GM23338 (cell line): ENCODE measurements around the gene SPACA4. TPM values are rescaled to one million over a fixed set of nuclear protein-coding genes. Genes with fewer than 3 reads are reported as not detected.

Experiments
- ATAC-seq: fragments of 200-7000 bp; cut with Tn5 transposase; 3 replicates; pipeline ENCODE4 v1.9.1; 2020
- DNase-seq: peaks from one replicate; pipeline ENCODE4 v3.0.0-alpha.2; 2015; ENCODE audit warnings: low spot score
- H2AFZ ChIP-seq: fragments of 200-600 bp; sonication (generic); 2 replicates; pipeline ENCODE4 v1.8.0; 2016; ENCODE audit warnings: antibody characterized with exemption, mild to moderate bottlenecking, moderate library complexity
- H3F3A ChIP-seq: fragments of 200-600 bp; sonication (generic); replicated peaks from 2 replicates; pipeline ENCODE4 v1.8.0; 2017; ENCODE audit warnings: antibody characterized with exemption, mixed run types, low read depth
- H3K27ac ChIP-seq: fragments of 200-600 bp; sonication (generic); 2 replicates; pipeline ENCODE4 v1.6.1; 2016; ENCODE audit warnings: low read depth
- H3K27me3 ChIP-seq: fragments of 200-600 bp; sonication (generic); 2 replicates; pipeline ENCODE4 v1.8.0; 2016; ENCODE audit warnings: mild to moderate bottlenecking, mixed run types, moderate library complexity; ENCODE audit not compliant: insufficient read depth
- H3K36me3 ChIP-seq: fragments of 200-600 bp; sonication (generic); 2 replicates; pipeline ENCODE4 v1.8.0; 2016; ENCODE audit warnings: mild to moderate bottlenecking; ENCODE audit not compliant: insufficient read depth
- H3K4me1 ChIP-seq: fragments of 200-600 bp; sonication (generic); 2 replicates; pipeline ENCODE4 v1.8.0; 2016; ENCODE audit warnings: mild to moderate bottlenecking, moderate library complexity; ENCODE audit not compliant: insufficient read depth
- H3K4me2 ChIP-seq: fragments of 200-600 bp; sonication (generic); 2 replicates; pipeline ENCODE4 v1.7.1; 2017; ENCODE audit warnings: mixed run types
- H3K4me3 ChIP-seq: fragments of 200-600 bp; sonication (generic); 2 replicates; pipeline ENCODE4 v1.6.1; 2016; ENCODE audit warnings: mixed run types
- H3K79me2 ChIP-seq: fragments of 200-600 bp; sonication (generic); replicated peaks from 2 replicates; pipeline ENCODE4 v1.8.0; 2017; ENCODE audit warnings: mild to moderate bottlenecking; ENCODE audit not compliant: insufficient read depth
- H3K9me2 ChIP-seq: fragments of 200-600 bp; sonication (generic); 2 replicates; pipeline ENCODE4 v1.8.0; 2017; ENCODE audit not compliant: insufficient read depth
- H4K20me1 ChIP-seq: fragments of 200-600 bp; sonication (generic); replicated peaks from 2 replicates; pipeline ENCODE4 v1.8.0; 2017; ENCODE audit warnings: mild to moderate bottlenecking; ENCODE audit not compliant: insufficient read depth
- H3K27ac Mint-ChIP-seq: 2 replicates; pipeline ENCODE4 v1.8.0; 2020; ENCODE audit warnings: inconsistent platforms, mild to moderate bottlenecking, moderate library complexity, mixed read lengths
- H3K27me3 Mint-ChIP-seq: 3 replicates; pipeline ENCODE4 v1.8.0; 2022; ENCODE audit warnings: low read depth, mild to moderate bottlenecking, moderate library complexity, mixed read lengths, inconsistent platforms; ENCODE audit not compliant: insufficient read depth, poor library complexity
- H3K36me3 Mint-ChIP-seq: 3 replicates; pipeline ENCODE4 v1.8.0; 2021; ENCODE audit warnings: low read depth, mild to moderate bottlenecking, inconsistent platforms, moderate library complexity, mixed read lengths
- H3K4me1 Mint-ChIP-seq: 3 replicates; pipeline ENCODE4 v1.8.0; 2020; ENCODE audit warnings: mild to moderate bottlenecking, inconsistent platforms, mixed read lengths
- H3K4me3 Mint-ChIP-seq: 3 replicates; pipeline ENCODE4 v1.8.0; 2021; ENCODE audit warnings: moderate library complexity, mild to moderate bottlenecking, inconsistent platforms, mixed read lengths
- H3K9me3 Mint-ChIP-seq: 3 replicates; pipeline ENCODE4 v1.8.0; 2020; ENCODE audit warnings: moderate library complexity, mild to moderate bottlenecking, inconsistent platforms, mixed read lengths
- ETS1 ChIP-seq: IDR thresholded peaks from 2 replicates; pipeline ENCODE4 v1.6.1; 2016; ENCODE audit warnings: antibody characterized with exemption
- JUNB ChIP-seq: IDR thresholded peaks from one replicate; pipeline ENCODE4 v1.6.1; 2016; ENCODE audit warnings: antibody characterized with exemption; ENCODE audit not compliant: unreplicated experiment
- POLR2AphosphoS5 ChIP-seq: IDR thresholded peaks from 2 replicates; pipeline ENCODE4 v1.6.1; 2016; ENCODE audit warnings: antibody characterized with exemption, low read depth
- STAT1 ChIP-seq: IDR thresholded peaks from one replicate; pipeline ENCODE4 v1.6.1; 2016; ENCODE audit warnings: antibody characterized with exemption; ENCODE audit not compliant: unreplicated experiment
- ZNF114 ChIP-seq: fragments of 250-450 bp; sonication (Bioruptor Pico); IDR thresholded peaks from 2 replicates; pipeline ENCODE4 v1.5.0; 2020; ENCODE audit warnings: mild to moderate bottlenecking, moderate library complexity
- ZNF462 ChIP-seq: fragments of 250-450 bp; sonication (Bioruptor Pico); IDR thresholded peaks from 2 replicates; pipeline ENCODE4 v1.5.0; 2020; ENCODE audit warnings: mild to moderate bottlenecking, moderate library complexity
- polyA plus RNA-seq: library from polyadenylated mRNA; unstranded; fragments of >200 nt; fragmentation: Nextera tagmentation; extraction: Ambion mirVana; gene quantifications from 2 replicates; pipeline ENCODE4 v1.2.1, GENCODE V29; 2016
- total RNA-seq: library from RNA; depleted of rRNA; stranded (reverse); fragments of >200 nt; shearing (Covaris generic); gene quantifications from 2 replicates; pipeline ENCODE4 v1.2.3, GENCODE V29; 2014
- TF ChIP-seq, protein P1 (sequence below), 2 experiments: fragments of 200-600 bp in 1 of 2; sonication (generic) in 1 of 2; conservative IDR thresholded peaks; 2 replicates each; pipeline versions ENCODE4 v1.5.1 to v1.6.1; 2016 to 2017; ENCODE audit warnings: antibody characterized with exemption in 2 of 2, low read depth in 2 of 2, mild to moderate bottlenecking in 2 of 2, moderate library complexity in 1 of 2
- TF ChIP-seq, protein P2 (sequence below): IDR thresholded peaks from one replicate; pipeline ENCODE4 v1.6.1; 2018; ENCODE audit warnings: antibody characterized with exemption; ENCODE audit not compliant: unreplicated experiment

Gene SPACA4
- total and polyA plus RNA-seq, 2 experiments from 2014 or later, result not detected

GRCh38 chr19:48565090-48565489, 41.5 kb upstream of the SPACA4 start:
- Mint-ChIP-seq H3K4me3 (no peak overlapping the region), H3K36me3 (no peaks in the 10 kb centered on the region), H3K4me1 (peaks cover 7% of the 10 kb centered on the region), H3K9me3 (no peaks in the 10 kb centered on the region), H3K27me3 (peaks cover 12% of the 10 kb centered on the region), H3K27ac (no peak overlapping the region)
- H3K4me1 ChIP-seq, result peaks cover 4% of the 10 kb centered on the region; the same call in 1 of the 2 replicates
- no peak overlapping the region for H3K4me2 ChIP-seq
- H3K79me2 ChIP-seq, result no peaks in the 10 kb centered on the region
- ATAC-seq (no peak), DNase-seq (no peak)
- 0 out of 2 replicates have a peak, but pooled peaks cover 4% of the 10 kb centered on the region for H3F3A ChIP-seq
- H3K9me2 ChIP-seq, result no peaks in the 10 kb centered on the region
- H3K4me3 ChIP-seq, result no peak overlapping the region
- H3K36me3 ChIP-seq, result no peaks in the 10 kb centered on the region
- no peak for TF ChIP-seq JUNB
- no peak for TF ChIP-seq POLR2AphosphoS5
- no peak for TF ChIP-seq ZNF114
- H3K27ac ChIP-seq, result no peak overlapping the region
- no peaks in the 10 kb centered on the region for H3K27me3 ChIP-seq
- H2AFZ ChIP-seq, result no peak overlapping the region
- no peaks in the 10 kb centered on the region for H4K20me1 ChIP-seq

GRCh38 chr19:48568345-48568886, 38.1 kb upstream of the SPACA4 start:
- Histone ChIP-seq H3K4me1 (peaks cover 10% of the 10 kb centered on the region; the same call in 1 of the 2 replicates), H3F3A (0 out of 2 replicates have a peak, but pooled peaks cover 4% of the 10 kb centered on the region), H4K20me1 (no peaks in the 10 kb centered on the region), H2AFZ (peak overlapping the region; percentile 99), H3K27me3 (no peaks in the 10 kb centered on the region), H3K9me2 (no peaks in the 10 kb centered on the region), H3K79me2 (no peaks in the 10 kb centered on the region), H3K27ac (no peak overlapping the region; the same call in 1 of the 2 replicates), H3K4me3 (peak overlapping the region; percentile 44), H3K36me3 (no peaks in the 10 kb centered on the region), H3K4me2 (peak overlapping the region; percentile 71)
- Mint-ChIP-seq H3K27ac (peak overlapping the region; percentile 74; the same call in 1 of the 2 replicates), H3K36me3 (no peaks in the 10 kb centered on the region), H3K27me3 (peaks cover 26% of the 10 kb centered on the region), H3K4me3 (peak overlapping the region; percentile 45; the same call in 1 of the 3 replicates), H3K4me1 (peaks cover 17% of the 10 kb centered on the region), H3K9me3 (no peaks in the 10 kb centered on the region)
- DNase-seq (peak; percentile 65), ATAC-seq (peak; percentile 88)
- TF ChIP-seq ZNF462 (CRISPR knock-in tag) (no peak), ETS1 (no peak), STAT1 (no peak), JUNB (no peak), POLR2AphosphoS5 (no peak)
- TF ChIP-seq, protein P1, sequence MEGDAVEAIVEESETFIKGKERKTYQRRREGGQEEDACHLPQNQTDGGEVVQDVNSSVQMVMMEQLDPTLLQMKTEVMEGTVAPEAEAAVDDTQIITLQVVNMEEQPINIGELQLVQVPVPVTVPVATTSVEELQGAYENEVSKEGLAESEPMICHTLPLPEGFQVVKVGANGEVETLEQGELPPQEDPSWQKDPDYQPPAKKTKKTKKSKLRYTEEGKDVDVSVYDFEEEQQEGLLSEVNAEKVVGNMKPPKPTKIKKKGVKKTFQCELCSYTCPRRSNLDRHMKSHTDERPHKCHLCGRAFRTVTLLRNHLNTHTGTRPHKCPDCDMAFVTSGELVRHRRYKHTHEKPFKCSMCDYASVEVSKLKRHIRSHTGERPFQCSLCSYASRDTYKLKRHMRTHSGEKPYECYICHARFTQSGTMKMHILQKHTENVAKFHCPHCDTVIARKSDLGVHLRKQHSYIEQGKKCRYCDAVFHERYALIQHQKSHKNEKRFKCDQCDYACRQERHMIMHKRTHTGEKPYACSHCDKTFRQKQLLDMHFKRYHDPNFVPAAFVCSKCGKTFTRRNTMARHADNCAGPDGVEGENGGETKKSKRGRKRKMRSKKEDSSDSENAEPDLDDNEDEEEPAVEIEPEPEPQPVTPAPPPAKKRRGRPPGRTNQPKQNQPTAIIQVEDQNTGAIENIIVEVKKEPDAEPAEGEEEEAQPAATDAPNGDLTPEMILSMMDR (conservative IDR thresholded peaks at IDR 0.05; ENCODE audit: low read depth in 2 of 2), result no peak
- TF ChIP-seq, protein P2, sequence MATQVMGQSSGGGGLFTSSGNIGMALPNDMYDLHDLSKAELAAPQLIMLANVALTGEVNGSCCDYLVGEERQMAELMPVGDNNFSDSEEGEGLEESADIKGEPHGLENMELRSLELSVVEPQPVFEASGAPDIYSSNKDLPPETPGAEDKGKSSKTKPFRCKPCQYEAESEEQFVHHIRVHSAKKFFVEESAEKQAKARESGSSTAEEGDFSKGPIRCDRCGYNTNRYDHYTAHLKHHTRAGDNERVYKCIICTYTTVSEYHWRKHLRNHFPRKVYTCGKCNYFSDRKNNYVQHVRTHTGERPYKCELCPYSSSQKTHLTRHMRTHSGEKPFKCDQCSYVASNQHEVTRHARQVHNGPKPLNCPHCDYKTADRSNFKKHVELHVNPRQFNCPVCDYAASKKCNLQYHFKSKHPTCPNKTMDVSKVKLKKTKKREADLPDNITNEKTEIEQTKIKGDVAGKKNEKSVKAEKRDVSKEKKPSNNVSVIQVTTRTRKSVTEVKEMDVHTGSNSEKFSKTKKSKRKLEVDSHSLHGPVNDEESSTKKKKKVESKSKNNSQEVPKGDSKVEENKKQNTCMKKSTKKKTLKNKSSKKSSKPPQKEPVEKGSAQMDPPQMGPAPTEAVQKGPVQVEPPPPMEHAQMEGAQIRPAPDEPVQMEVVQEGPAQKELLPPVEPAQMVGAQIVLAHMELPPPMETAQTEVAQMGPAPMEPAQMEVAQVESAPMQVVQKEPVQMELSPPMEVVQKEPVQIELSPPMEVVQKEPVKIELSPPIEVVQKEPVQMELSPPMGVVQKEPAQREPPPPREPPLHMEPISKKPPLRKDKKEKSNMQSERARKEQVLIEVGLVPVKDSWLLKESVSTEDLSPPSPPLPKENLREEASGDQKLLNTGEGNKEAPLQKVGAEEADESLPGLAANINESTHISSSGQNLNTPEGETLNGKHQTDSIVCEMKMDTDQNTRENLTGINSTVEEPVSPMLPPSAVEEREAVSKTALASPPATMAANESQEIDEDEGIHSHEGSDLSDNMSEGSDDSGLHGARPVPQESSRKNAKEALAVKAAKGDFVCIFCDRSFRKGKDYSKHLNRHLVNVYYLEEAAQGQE, result no peak
